OCI-LY1 (cell line): ENCODE measurements around the gene RAD51B.

Experiments used
- H2AFZ ChIP-seq: fragments of 200-600 bp; sonication (generic), shearing (Covaris generic); 2 replicates; pipeline ENCODE4 v1.6.0; 2014; ENCODE audit warnings: antibody characterized with exemption, mild to moderate bottlenecking, low read length
- H3F3A ChIP-seq: fragments of 200-600 bp; sonication (generic), shearing (Covaris generic); 2 replicates; pipeline ENCODE4 v1.6.0; 2014; ENCODE audit warnings: mild to moderate bottlenecking, antibody characterized with exemption, low read length, moderate library complexity; ENCODE audit not compliant: insufficient read depth
- H3K27ac ChIP-seq: fragments of 200-600 bp; sonication (generic); 2 replicates; pipeline ENCODE4 v1.5.1; 2014; ENCODE audit warnings: low read length, mixed run types, mild to moderate bottlenecking, low read depth; ENCODE audit not compliant: poor library complexity, severe bottlenecking
- H3K27me3 ChIP-seq: fragments of 200-600 bp; sonication (generic); 2 replicates; pipeline ENCODE4 v1.6.0; 2014; ENCODE audit warnings: antibody characterized with exemption, mild to moderate bottlenecking, low read length, moderate library complexity; ENCODE audit not compliant: insufficient read depth
- H3K36me3 ChIP-seq: fragments of 200-600 bp; sonication (generic); 2 replicates; pipeline ENCODE4 v1.6.1; 2014; ENCODE audit warnings: mild to moderate bottlenecking, antibody characterized with exemption, low read length, moderate library complexity, mixed read lengths; ENCODE audit not compliant: insufficient read depth
- H3K4me1 ChIP-seq: fragments of 200-600 bp; sonication (generic); 2 replicates; pipeline ENCODE4 v1.5.1; 2014; ENCODE audit warnings: mild to moderate bottlenecking, low read length, moderate library complexity; ENCODE audit not compliant: insufficient read depth, severe bottlenecking
- H3K4me2 ChIP-seq: fragments of 200-600 bp; sonication (generic), shearing (Covaris generic); 2 replicates; pipeline ENCODE4 v1.6.1; 2014; ENCODE audit warnings: low read length
- H3K4me3 ChIP-seq: fragments of 200-600 bp; sonication (generic); 2 replicates; pipeline ENCODE4 v1.5.1; 2014; ENCODE audit warnings: low read length, low read depth, mild to moderate bottlenecking, mixed read lengths; ENCODE audit not compliant: poor library complexity, severe bottlenecking
- H3K79me2 ChIP-seq: fragments of 200-600 bp; shearing (Covaris generic); 2 replicates; pipeline ENCODE4 v1.6.1; 2016; ENCODE audit warnings: mixed run types, low read length, mixed read lengths; ENCODE audit not compliant: insufficient read depth
- H3K9ac ChIP-seq: fragments of 200-600 bp; sonication (generic), shearing (Covaris generic); 2 replicates; pipeline ENCODE4 v1.6.1; 2014; ENCODE audit warnings: mild to moderate bottlenecking, low read length, mixed read lengths
- H3K9me2 ChIP-seq: fragments of 200-600 bp; sonication (generic), shearing (Covaris generic); 2 replicates; pipeline ENCODE4 v1.6.1; 2014; ENCODE audit warnings: low read depth, mild to moderate bottlenecking, low read length, mixed read lengths
- H3K9me3 ChIP-seq: fragments of 200-600 bp; shearing (Covaris generic); 2 replicates; pipeline ENCODE4 v1.6.1; 2014; ENCODE audit warnings: low read length, mixed read lengths
- H4K20me1 ChIP-seq: fragments of 200-600 bp; sonication (generic), shearing (Covaris generic); 2 replicates; pipeline ENCODE4 v1.6.0; 2016; ENCODE audit warnings: mild to moderate bottlenecking, low read length; ENCODE audit not compliant: insufficient read depth
- EZH2 ChIP-seq: fragments of 200-600 bp; sonication (generic), shearing (Covaris generic); IDR thresholded peaks from 2 replicates; pipeline ENCODE4 v1.8.0; 2017; ENCODE audit warnings: borderline replicate concordance, mixed run types, mild to moderate bottlenecking, antibody characterized with exemption, low read length, moderate library complexity, mixed read lengths
- TF ChIP-seq, protein P1 (sequence below): fragments of 200-600 bp; sonication (generic), shearing (Covaris generic); IDR thresholded peaks from 2 replicates; pipeline ENCODE4 v1.5.1; 2017; ENCODE audit warnings: mild to moderate bottlenecking, antibody characterized with exemption, low read length, moderate library complexity, mixed read lengths

The RAD51B gene

DNA sequence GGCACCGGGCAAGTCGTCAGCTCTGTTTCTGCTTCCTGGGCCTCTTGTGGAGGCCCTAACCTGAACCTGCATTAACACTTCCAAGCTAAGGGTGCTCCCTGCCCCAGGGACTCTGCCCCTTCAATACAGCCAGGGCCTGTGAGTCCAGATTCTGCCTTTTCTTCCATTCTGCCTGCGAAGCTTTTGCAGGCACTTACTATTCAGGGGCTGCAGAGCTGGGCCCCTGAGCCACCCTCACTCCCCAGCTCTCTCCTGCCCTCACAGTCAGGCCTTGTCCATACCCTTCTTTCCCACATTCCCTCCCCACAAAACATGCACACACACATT, 872.2 kb downstream of the RAD51B start:
- no peak overlapping the region for H2AFZ ChIP-seq
- H3K4me3 ChIP-seq, result no peak overlapping the region
- H3K9me3 ChIP-seq, result no peaks in the 10 kb centered on the region
- H3K4me1 ChIP-seq, result peaks cover 31% of the 10 kb centered on the region
- no peaks in the 10 kb centered on the region for H3K79me2 ChIP-seq
- no peaks in the 10 kb centered on the region for H3K9me2 ChIP-seq
- H3K9ac ChIP-seq, result no peak overlapping the region
- no peak overlapping the region for H3K4me2 ChIP-seq
- no peaks in the 10 kb centered on the region for H3K27me3 ChIP-seq
- no peaks in the 10 kb centered on the region for H4K20me1 ChIP-seq
- no peak overlapping the region for H3K27ac ChIP-seq
- no peaks in the 10 kb centered on the region for H3K36me3 ChIP-seq
- no peaks in the 10 kb centered on the region for H3F3A ChIP-seq
- no peak for TF ChIP-seq EZH2
- TF ChIP-seq, protein P1, sequence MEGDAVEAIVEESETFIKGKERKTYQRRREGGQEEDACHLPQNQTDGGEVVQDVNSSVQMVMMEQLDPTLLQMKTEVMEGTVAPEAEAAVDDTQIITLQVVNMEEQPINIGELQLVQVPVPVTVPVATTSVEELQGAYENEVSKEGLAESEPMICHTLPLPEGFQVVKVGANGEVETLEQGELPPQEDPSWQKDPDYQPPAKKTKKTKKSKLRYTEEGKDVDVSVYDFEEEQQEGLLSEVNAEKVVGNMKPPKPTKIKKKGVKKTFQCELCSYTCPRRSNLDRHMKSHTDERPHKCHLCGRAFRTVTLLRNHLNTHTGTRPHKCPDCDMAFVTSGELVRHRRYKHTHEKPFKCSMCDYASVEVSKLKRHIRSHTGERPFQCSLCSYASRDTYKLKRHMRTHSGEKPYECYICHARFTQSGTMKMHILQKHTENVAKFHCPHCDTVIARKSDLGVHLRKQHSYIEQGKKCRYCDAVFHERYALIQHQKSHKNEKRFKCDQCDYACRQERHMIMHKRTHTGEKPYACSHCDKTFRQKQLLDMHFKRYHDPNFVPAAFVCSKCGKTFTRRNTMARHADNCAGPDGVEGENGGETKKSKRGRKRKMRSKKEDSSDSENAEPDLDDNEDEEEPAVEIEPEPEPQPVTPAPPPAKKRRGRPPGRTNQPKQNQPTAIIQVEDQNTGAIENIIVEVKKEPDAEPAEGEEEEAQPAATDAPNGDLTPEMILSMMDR, result no peak

DNA sequence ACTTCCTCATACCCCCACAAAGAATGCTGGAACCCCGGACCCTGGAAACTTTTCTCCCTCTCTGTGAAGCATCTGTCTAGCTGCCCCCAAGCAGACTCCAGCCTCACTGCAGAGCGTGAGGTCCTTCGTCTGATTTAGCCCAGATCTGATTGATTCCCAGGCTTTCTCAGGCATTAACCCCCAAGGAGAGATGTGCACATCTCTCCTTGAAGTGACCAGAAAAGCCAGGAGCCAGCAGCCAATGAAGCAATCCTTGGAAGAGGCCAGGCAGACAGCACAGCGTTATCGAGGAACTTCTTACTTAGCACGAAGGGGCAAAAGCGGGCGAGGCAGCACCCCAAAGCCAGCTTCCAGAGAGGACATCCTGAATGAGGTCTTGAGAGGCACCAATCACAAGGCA, 872.6 kb downstream of the RAD51B start:
- no peak overlapping the region for H3K9ac ChIP-seq
- no peak overlapping the region for H3K4me2 ChIP-seq
- no peaks in the 10 kb centered on the region for H3K9me3 ChIP-seq
- H3F3A ChIP-seq, result no peaks in the 10 kb centered on the region
- no peaks in the 10 kb centered on the region for H3K79me2 ChIP-seq
- no peak for TF ChIP-seq EZH2
- TF ChIP-seq, protein P1, result no peak
- no peak overlapping the region for H3K4me3 ChIP-seq
- H3K27ac ChIP-seq, result no peak overlapping the region
- H2AFZ ChIP-seq, result no peak overlapping the region
- H3K9me2 ChIP-seq, result no peaks in the 10 kb centered on the region
- H4K20me1 ChIP-seq, result no peaks in the 10 kb centered on the region
- no peaks in the 10 kb centered on the region for H3K36me3 ChIP-seq
- H3K4me1 ChIP-seq, result peaks cover 31% of the 10 kb centered on the region
- no peaks in the 10 kb centered on the region for H3K27me3 ChIP-seq

DNA sequence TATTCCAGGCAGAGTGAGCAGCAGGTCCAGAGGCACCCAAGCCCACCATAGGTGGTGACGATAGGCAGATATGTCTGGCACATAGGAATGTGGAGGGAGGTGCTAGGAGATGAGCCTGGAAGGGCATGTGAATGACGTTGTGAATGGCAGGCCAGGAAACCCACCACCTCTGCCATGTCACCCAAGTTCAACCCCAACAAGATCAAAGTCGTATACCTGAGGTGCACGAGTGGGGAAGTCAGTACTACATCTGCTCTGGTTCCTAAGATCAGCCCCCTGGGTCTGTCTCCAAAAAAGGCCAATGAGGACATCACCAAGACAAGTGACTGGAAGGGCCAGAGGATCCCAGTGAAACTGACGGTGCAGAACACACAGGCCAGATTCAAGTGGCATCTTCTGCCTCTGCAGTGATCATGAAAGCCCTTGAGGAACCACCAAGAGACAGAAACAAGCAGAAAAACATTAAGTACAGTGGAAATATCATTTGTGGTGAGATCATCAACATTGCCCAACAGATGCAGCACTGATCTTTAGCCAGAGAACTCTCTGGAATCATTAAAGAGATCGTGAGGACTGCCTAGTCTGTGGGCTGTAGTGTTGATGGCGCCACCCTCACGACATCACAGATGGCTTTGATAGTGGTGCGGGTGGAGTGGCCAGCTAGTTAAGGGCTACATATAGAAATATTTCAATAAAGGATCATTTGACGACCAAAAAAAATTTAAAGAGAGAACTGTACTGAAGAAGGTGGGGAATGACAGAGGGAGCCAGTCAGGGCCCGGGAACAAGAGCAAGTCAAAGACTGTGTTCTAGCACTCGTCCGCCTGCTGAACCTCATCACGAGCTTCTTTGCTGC, 873.6 kb downstream of the RAD51B start:
- H3K27ac ChIP-seq, result no peak overlapping the region
- no peaks in the 10 kb centered on the region for H3K27me3 ChIP-seq
- H3K36me3 ChIP-seq, result no peaks in the 10 kb centered on the region
- H3K9me2 ChIP-seq, result no peaks in the 10 kb centered on the region
- no peak for TF ChIP-seq EZH2
- TF ChIP-seq, protein P1, result no peak
- H4K20me1 ChIP-seq, result no peaks in the 10 kb centered on the region
- H2AFZ ChIP-seq, result no peak overlapping the region
- H3F3A ChIP-seq, result no peaks in the 10 kb centered on the region
- H3K9ac ChIP-seq, result no peak overlapping the region
- no peak overlapping the region for H3K4me2 ChIP-seq
- no peaks in the 10 kb centered on the region for H3K9me3 ChIP-seq
- peaks cover 30% of the 10 kb centered on the region for H3K4me1 ChIP-seq
- no peak overlapping the region for H3K4me3 ChIP-seq
- no peaks in the 10 kb centered on the region for H3K79me2 ChIP-seq
